ENCODE results near the gene SPDYC.

SPDYC gene

DNA sequence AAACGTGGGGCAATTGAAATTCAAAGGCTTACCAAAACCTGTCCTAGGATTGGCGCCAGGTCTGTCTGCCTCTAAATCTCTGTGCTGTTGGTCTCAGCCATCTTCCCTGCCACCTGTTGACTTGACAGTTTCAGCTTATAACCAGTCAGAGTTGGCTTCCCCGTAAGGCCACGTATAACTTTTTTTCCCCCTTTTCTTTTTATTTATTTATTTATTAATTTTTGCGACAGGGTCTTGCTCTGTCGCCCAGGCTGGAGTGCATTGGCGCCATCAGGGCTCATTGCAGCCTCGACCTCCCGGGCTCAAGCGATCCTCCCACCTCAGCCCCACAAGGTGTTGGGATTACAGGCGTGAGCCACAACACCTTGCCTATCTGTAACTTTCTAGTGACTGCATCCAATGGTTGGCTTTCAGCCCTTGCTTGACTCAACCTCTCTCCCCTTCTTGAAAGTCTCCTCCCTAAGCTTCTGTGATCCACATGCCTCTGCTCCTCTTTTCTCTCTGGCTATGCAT, 34.3 kb upstream of the SPDYC start:
- TF ChIP-seq, protein P1, sequence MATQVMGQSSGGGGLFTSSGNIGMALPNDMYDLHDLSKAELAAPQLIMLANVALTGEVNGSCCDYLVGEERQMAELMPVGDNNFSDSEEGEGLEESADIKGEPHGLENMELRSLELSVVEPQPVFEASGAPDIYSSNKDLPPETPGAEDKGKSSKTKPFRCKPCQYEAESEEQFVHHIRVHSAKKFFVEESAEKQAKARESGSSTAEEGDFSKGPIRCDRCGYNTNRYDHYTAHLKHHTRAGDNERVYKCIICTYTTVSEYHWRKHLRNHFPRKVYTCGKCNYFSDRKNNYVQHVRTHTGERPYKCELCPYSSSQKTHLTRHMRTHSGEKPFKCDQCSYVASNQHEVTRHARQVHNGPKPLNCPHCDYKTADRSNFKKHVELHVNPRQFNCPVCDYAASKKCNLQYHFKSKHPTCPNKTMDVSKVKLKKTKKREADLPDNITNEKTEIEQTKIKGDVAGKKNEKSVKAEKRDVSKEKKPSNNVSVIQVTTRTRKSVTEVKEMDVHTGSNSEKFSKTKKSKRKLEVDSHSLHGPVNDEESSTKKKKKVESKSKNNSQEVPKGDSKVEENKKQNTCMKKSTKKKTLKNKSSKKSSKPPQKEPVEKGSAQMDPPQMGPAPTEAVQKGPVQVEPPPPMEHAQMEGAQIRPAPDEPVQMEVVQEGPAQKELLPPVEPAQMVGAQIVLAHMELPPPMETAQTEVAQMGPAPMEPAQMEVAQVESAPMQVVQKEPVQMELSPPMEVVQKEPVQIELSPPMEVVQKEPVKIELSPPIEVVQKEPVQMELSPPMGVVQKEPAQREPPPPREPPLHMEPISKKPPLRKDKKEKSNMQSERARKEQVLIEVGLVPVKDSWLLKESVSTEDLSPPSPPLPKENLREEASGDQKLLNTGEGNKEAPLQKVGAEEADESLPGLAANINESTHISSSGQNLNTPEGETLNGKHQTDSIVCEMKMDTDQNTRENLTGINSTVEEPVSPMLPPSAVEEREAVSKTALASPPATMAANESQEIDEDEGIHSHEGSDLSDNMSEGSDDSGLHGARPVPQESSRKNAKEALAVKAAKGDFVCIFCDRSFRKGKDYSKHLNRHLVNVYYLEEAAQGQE (IDR thresholded peaks at IDR 0.05; ENCODE audit: insufficient read depth in 1 of 2, low read depth in 2 of 2, low read length in 2 of 2), result no peak
- TF ChIP-seq TAF1 (IDR thresholded peaks at IDR 0.05; ENCODE audit: borderline replicate concordance, insufficient read depth, low read length) (no peak), FOXP2 (optimal IDR thresholded peaks at IDR 0.05; ENCODE audit: borderline replicate concordance, extremely low read depth, extremely low read length, insufficient read depth) (no peak), SIN3A (IDR thresholded peaks at IDR 0.05; ENCODE audit: borderline replicate concordance, insufficient read depth, low read length) (no peak), POLR2AphosphoS5 (IDR thresholded peaks at IDR 0.05; ENCODE audit: low read depth, low read length) (no peak)

DNA sequence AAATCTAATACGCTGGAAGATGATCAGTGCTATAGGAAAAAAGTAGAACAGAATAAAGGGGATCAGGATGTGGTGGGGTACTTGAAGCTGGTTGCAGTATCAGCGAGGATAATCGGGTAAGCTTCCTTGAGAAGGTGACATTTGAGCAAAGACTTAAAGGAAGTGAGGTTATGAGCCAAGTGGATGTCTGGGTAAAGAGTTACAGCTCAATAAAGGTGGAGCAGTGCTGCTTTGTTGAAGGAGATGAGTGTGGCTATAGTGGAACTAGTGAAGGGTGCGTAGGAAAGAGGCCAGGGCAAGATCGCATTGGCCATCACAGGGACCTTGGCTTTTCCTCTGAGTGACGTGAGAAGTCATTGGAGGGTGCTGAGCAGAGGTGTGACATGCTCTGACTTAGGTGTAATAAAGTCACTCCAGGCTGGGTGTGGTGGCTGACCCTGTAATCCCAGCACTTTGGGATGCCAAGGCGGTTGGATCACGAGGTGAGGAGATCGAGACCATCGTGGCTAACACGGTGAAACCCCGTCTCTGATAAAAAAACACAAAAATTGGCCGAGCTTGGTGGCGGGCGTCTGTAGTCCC, 33.4 kb upstream of the SPDYC start:
- TF ChIP-seq SIN3A (IDR thresholded peaks at IDR 0.05; ENCODE audit: borderline replicate concordance, insufficient read depth, low read length) (no peak), FOXP2 (optimal IDR thresholded peaks at IDR 0.05; ENCODE audit: borderline replicate concordance, extremely low read depth, extremely low read length, insufficient read depth) (no peak), POLR2AphosphoS5 (IDR thresholded peaks at IDR 0.05; ENCODE audit: low read depth, low read length) (no peak), TAF1 (IDR thresholded peaks at IDR 0.05; ENCODE audit: borderline replicate concordance, insufficient read depth, low read length) (no peak)
- TF ChIP-seq, protein P1 (IDR thresholded peaks at IDR 0.05; ENCODE audit: insufficient read depth in 1 of 2, low read depth in 2 of 2, low read length in 2 of 2), result no peak

DNA sequence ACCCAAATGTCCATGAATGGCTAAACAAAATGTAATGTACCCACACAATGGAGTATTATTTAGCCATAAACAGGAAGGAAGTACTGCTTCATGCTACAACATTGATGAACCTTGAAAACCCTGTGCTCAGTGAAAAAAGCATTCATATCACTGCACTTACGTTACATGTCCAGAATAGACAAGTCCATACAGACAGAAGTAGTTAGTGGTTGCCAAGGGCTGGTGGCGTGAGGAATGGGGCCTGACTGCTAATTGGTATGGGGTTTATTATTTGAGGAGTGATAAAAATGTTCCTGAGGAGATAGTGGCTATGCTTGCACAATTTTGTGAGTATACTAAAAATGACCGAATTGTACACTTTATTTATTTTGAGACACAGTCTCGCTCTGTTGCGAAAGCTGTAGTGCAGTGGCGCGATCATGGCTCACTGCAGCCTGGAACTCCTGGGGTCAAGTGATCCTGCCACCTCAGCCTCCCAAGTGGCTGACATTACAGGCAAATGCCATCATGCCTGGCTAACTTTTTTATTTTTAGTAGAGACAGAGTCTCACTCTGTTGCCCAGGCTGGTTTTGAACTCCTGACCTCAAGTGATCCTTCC, 28.0 kb upstream of the SPDYC start:
- TF ChIP-seq FOXP2 (optimal IDR thresholded peaks at IDR 0.05; ENCODE audit: borderline replicate concordance, extremely low read depth, extremely low read length, insufficient read depth) (no peak), TAF1 (IDR thresholded peaks at IDR 0.05; ENCODE audit: borderline replicate concordance, insufficient read depth, low read length) (no peak), POLR2AphosphoS5 (IDR thresholded peaks at IDR 0.05; ENCODE audit: low read depth, low read length) (no peak), SIN3A (IDR thresholded peaks at IDR 0.05; ENCODE audit: borderline replicate concordance, insufficient read depth, low read length) (no peak)
- TF ChIP-seq, protein P1 (IDR thresholded peaks at IDR 0.05; ENCODE audit: insufficient read depth in 1 of 2, low read depth in 2 of 2, low read length in 2 of 2), result no peak

DNA sequence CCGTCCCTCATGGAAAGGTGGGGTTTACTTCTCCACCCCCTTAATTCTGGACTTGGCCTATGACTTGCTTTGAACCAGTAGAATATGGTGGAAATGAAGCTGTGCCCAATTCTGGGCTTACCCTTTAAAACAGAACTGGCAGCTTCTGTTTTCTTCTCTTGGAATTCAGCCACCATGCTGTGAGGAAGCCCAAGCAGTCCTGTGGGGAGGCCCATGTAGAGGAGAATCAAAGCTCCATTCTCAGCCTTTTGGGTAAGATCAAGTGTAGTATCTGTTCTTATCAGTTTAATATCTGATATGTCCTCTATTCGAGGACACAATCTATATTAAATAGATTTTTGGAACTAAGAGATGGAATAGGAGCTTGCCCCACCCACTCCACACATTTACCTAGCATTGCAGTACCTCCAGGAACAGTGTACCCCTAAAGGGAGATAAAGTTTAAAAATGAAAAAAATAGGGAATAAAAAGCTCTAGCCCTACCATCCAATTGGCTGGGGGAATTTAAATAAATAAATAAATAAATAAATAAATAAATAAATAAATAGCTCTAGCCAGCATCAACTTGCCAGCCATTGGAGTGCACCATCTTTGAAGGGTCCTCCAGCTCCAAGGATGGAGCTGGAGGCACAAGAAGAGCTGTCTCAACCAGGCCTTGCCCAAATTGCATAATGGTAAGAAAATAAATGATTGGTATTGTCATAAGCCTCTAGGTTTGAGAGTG, 22.5 kb upstream of the SPDYC start:
- no peak for TF ChIP-seq FOXP2 (optimal IDR thresholded peaks at IDR 0.05; ENCODE audit: borderline replicate concordance, extremely low read depth, extremely low read length, insufficient read depth)
- TF ChIP-seq, protein P1 (IDR thresholded peaks at IDR 0.05; ENCODE audit: insufficient read depth in 1 of 2, low read depth in 2 of 2, low read length in 2 of 2), result no peak
- TF ChIP-seq TAF1 (IDR thresholded peaks at IDR 0.05; ENCODE audit: borderline replicate concordance, insufficient read depth, low read length), result no peak
- no peak for TF ChIP-seq SIN3A (IDR thresholded peaks at IDR 0.05; ENCODE audit: borderline replicate concordance, insufficient read depth, low read length)
- no peak for TF ChIP-seq POLR2AphosphoS5 (IDR thresholded peaks at IDR 0.05; ENCODE audit: low read depth, low read length)

Data from PFSK-1 (cell line).